HL-60 (cell line): ENCODE measurements around the gene TNIK.

Experiments
- GABPA ChIP-seq: IDR thresholded peaks from 2 replicates; pipeline ENCODE4 v1.6.1; 2012; ENCODE audit warnings: low read depth
- POLR2AphosphoS5 ChIP-seq: IDR thresholded peaks from 2 replicates; pipeline ENCODE4 v1.6.1; 2012; ENCODE audit warnings: low read depth
- TF ChIP-seq, protein P1 (sequence below): IDR thresholded peaks from one replicate; pipeline ENCODE4 v1.5.1; 2011; ENCODE audit warnings: low read length, control low read depth, inconsistent platforms; ENCODE audit not compliant: insufficient read depth
- TF ChIP-seq, protein P2 (sequence below): IDR thresholded peaks from 2 replicates; pipeline ENCODE4 v1.6.1; 2012; ENCODE audit warnings: low read depth; ENCODE audit not compliant: insufficient replicate concordance

DNA sequence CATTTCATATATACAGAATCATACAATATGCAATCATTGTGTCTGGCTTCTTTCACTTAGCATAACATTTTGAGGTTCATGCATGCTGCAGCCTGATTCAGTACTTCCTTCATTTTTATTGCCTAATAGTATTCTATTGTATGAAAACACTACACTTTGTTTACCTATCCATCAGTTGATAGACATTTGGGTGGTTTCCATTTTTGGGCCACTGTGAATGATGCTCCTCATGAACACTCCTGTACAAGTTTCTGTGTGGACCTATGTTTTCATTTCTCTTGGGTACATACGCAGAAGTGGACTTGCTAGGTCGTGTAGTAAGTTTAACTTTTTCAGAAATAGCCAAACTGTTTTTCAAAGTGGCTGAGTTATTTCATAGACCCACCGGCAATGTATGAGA is 18.8 kb downstream of the TNIK start:
- TF ChIP-seq, protein P1, sequence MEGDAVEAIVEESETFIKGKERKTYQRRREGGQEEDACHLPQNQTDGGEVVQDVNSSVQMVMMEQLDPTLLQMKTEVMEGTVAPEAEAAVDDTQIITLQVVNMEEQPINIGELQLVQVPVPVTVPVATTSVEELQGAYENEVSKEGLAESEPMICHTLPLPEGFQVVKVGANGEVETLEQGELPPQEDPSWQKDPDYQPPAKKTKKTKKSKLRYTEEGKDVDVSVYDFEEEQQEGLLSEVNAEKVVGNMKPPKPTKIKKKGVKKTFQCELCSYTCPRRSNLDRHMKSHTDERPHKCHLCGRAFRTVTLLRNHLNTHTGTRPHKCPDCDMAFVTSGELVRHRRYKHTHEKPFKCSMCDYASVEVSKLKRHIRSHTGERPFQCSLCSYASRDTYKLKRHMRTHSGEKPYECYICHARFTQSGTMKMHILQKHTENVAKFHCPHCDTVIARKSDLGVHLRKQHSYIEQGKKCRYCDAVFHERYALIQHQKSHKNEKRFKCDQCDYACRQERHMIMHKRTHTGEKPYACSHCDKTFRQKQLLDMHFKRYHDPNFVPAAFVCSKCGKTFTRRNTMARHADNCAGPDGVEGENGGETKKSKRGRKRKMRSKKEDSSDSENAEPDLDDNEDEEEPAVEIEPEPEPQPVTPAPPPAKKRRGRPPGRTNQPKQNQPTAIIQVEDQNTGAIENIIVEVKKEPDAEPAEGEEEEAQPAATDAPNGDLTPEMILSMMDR, result no peak
- TF ChIP-seq POLR2AphosphoS5 (no peak), GABPA (no peak)
- TF ChIP-seq, protein P2, sequence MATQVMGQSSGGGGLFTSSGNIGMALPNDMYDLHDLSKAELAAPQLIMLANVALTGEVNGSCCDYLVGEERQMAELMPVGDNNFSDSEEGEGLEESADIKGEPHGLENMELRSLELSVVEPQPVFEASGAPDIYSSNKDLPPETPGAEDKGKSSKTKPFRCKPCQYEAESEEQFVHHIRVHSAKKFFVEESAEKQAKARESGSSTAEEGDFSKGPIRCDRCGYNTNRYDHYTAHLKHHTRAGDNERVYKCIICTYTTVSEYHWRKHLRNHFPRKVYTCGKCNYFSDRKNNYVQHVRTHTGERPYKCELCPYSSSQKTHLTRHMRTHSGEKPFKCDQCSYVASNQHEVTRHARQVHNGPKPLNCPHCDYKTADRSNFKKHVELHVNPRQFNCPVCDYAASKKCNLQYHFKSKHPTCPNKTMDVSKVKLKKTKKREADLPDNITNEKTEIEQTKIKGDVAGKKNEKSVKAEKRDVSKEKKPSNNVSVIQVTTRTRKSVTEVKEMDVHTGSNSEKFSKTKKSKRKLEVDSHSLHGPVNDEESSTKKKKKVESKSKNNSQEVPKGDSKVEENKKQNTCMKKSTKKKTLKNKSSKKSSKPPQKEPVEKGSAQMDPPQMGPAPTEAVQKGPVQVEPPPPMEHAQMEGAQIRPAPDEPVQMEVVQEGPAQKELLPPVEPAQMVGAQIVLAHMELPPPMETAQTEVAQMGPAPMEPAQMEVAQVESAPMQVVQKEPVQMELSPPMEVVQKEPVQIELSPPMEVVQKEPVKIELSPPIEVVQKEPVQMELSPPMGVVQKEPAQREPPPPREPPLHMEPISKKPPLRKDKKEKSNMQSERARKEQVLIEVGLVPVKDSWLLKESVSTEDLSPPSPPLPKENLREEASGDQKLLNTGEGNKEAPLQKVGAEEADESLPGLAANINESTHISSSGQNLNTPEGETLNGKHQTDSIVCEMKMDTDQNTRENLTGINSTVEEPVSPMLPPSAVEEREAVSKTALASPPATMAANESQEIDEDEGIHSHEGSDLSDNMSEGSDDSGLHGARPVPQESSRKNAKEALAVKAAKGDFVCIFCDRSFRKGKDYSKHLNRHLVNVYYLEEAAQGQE, result no peak
